CD4-positive, CD25-positive, alpha-beta regulatory T cell (primary cell): ENCODE measurements around the gene B2M. TPM values are rescaled to one million over a fixed set of nuclear protein-coding genes. Genes with fewer than 3 reads are reported as not detected.

ENCODE experiments used
- ATAC-seq, 2 donors: fragments of 150-1000 bp; cut with Tn5 transposase; one replicate each; pipeline ENCODE4 v1.10.0; 2021; ENCODE audit warnings: low read depth in 2 of 2, moderate number of reproducible peaks in 2 of 2, moderate library complexity in 1 of 2
- DNase-seq, 3 donors: peaks; one replicate each; pipeline versions ENCODE4 v3.0.0 to v3.0.0-alpha.2; 2012 to 2022; ENCODE audit warnings: mixed read lengths in 1 of 3
- H3K27ac ChIP-seq: one replicate; pipeline ENCODE4 v1.7.0; 2013; ENCODE audit warnings: mild to moderate bottlenecking, low read length; ENCODE audit not compliant: insufficient read depth, poor library complexity, severe bottlenecking
- H3K27me3 ChIP-seq: one replicate; pipeline ENCODE4 v1.7.0; 2013; ENCODE audit warnings: low read length; ENCODE audit not compliant: control insufficient read depth, insufficient read depth
- H3K36me3 ChIP-seq: one replicate; pipeline ENCODE4 v1.7.0; 2013; ENCODE audit warnings: mild to moderate bottlenecking, low read length, moderate library complexity; ENCODE audit not compliant: control insufficient read depth, insufficient read depth
- H3K4me1 ChIP-seq: 2 replicates; pipeline ENCODE4 v1.7.0; 2013; ENCODE audit warnings: mild to moderate bottlenecking, low read length; ENCODE audit not compliant: insufficient read depth, control insufficient read depth, poor library complexity, severe bottlenecking
- H3K4me3 ChIP-seq: one replicate; pipeline ENCODE4 v1.7.0; 2013; ENCODE audit warnings: low read depth, mild to moderate bottlenecking, low read length, moderate library complexity
- H3K9me3 ChIP-seq, 2 experiments: 1 replicate in 1 of 2; 2 replicates in 1 of 2; pipeline ENCODE4 v1.7.0; 2013; ENCODE audit warnings: low read length in 2 of 2, mild to moderate bottlenecking in 1 of 2, moderate library complexity in 1 of 2; ENCODE audit not compliant: control insufficient read depth in 2 of 2
- H3K27ac Mint-ChIP-seq, 3 donors: one replicate each; pipeline ENCODE4 v1.8.0; 2020 to 2022; ENCODE audit warnings: mild to moderate bottlenecking in 3 of 3, mixed read lengths in 3 of 3, moderate library complexity in 2 of 3
- H3K27me3 Mint-ChIP-seq: one replicate; pipeline ENCODE4 v1.8.0; 2022; ENCODE audit warnings: mild to moderate bottlenecking, mixed read lengths
- H3K36me3 Mint-ChIP-seq: one replicate; pipeline ENCODE4 v1.8.0; 2020; ENCODE audit warnings: mixed read lengths
- H3K4me1 Mint-ChIP-seq, 4 donors: one replicate each; pipeline ENCODE4 v1.8.0; 2020 to 2022; ENCODE audit warnings: mixed read lengths in 4 of 4, mild to moderate bottlenecking in 1 of 4
- H3K4me3 Mint-ChIP-seq, 4 donors: one replicate each; pipeline ENCODE4 v1.8.0; 2020 to 2022; ENCODE audit warnings: mild to moderate bottlenecking in 4 of 4, mixed read lengths in 4 of 4, moderate library complexity in 3 of 4
- H3K9me3 Mint-ChIP-seq, 7 donors: one replicate each; pipeline ENCODE4 v1.8.0; 2020 to 2022; ENCODE audit warnings: mixed read lengths in 7 of 7, mild to moderate bottlenecking in 3 of 7, moderate library complexity in 2 of 7
- polyA plus RNA-seq, 4 donors: library from polyadenylated mRNA; unstranded; fragments of 300-500 nt; fragmentation: Illumina TruSeq; gene quantifications; one replicate each; pipeline ENCODE4 v1.2.3, GENCODE V29; 2021
- total RNA-seq: library from RNA; stranded (reverse); gene quantifications from one replicate; pipeline ENCODE4 v1.2.3, GENCODE V29; 2022

Gene B2M
- total and polyA plus RNA-seq, 5 donors from 2014 or later: 7,793 to 53,417 (median 41,720) TPM

DNA sequence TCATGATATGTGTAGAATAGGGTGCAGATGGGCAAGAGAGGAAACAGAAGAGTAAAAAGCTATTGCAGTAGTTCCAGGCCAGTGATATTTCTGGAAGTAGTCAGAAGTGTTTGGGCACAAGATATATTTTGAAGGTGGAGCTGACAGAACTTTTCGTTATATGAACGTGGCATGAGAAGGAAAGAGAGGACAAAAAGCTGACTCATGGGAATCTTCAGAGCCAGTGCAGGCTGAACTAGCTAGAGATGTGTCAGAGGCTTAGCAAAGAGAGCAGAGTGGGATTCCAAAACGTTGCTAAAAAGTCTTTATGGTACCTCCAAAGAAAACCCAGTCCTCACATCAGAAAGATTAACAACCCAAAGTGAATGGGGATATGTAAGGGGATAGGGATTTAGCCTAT lies 53.7 kb downstream of the B2M start:
- ATAC-seq: no peak
- no peak overlapping the region for H3K27ac ChIP-seq
- no peak overlapping the region for H3K27ac Mint-ChIP-seq
- H3K4me3 ChIP-seq: no peak overlapping the region
- no peaks in the 10 kb centered on the region for H3K9me3 ChIP-seq
- H3K4me1 Mint-ChIP-seq: no peaks in the 10 kb centered on the region
- H3K27me3 Mint-ChIP-seq: no peaks in the 10 kb centered on the region
- no peak for DNase-seq
- H3K4me3 Mint-ChIP-seq: no peak overlapping the region
- no peaks in the 10 kb centered on the region for H3K27me3 ChIP-seq
- H3K4me1 ChIP-seq: no peaks in the 10 kb centered on the region
- H3K36me3 ChIP-seq: peaks cover 10% of the 10 kb centered on the region
- peaks cover 14% of the 10 kb centered on the region for H3K36me3 Mint-ChIP-seq
- H3K9me3 Mint-ChIP-seq: peaks cover 0 to 3% (median 0%) of the 10 kb centered on the region in 7 donors

Other genes with a start within 250 kb of the B2M start
- 80.4 TPM for gene EIF3J, start 174.4 kb upstream of the B2M start, total RNA-seq
- gene EIF3J, start 174.4 kb upstream of the B2M start, polyA plus RNA-seq: 10 to 100 TPM; 18.2 to 29.0 (median 22.0) TPM
- 71.5 TPM for gene SPG11, start 47.9 kb upstream of the B2M start, total RNA-seq
- gene SPG11, start 47.9 kb upstream of the B2M start, polyA plus RNA-seq: 10 to 100 TPM; 21.6 to 27.7 (median 24.6) TPM
- 44.1 TPM for gene PATL2, start 194 bp upstream of the B2M start, total RNA-seq
- 10 to 100 TPM in 2 of 4 donors, 1 to 10 TPM in 2; 7.8 to 20.6 (median 12.8) TPM for gene PATL2, start 194 bp upstream of the B2M start, polyA plus RNA-seq
- 50.5 TPM for gene TRIM69, start 25.0 kb downstream of the B2M start, total RNA-seq
- gene TRIM69, start 25.0 kb downstream of the B2M start, polyA plus RNA-seq: 10 to 100 TPM; 38.1 to 61.5 (median 55.7) TPM
- gene TERB2, start 245.2 kb downstream of the B2M start, total RNA-seq: not detected
- not detected for gene TERB2, start 245.2 kb downstream of the B2M start, polyA plus RNA-seq